Spleen (tissue), 11 donors: ENCODE measurements around the gene RFX2. TPM values are rescaled to one million over a fixed set of nuclear protein-coding genes. Genes with fewer than 3 reads are reported as not detected.
A peak's percentile ranks its signal among the peaks of the same experiment; 100 is the strongest.

Experiments
- DNase-seq: peaks from one replicate; pipeline ENCODE4 v3.0.0-alpha.2; 2020
- H3K27ac ChIP-seq, 8 donors: fragments of 200-600 bp; sonication (generic) in 7 of 8; 1 replicate in 4 of 8; 2 replicates in 4 of 8; pipeline versions ENCODE4 v1.5.0 to v1.8.0; 2016 to 2021; ENCODE audit warnings: inconsistent platforms in 4 of 8, mild to moderate bottlenecking in 4 of 8, moderate library complexity in 1 of 8
- H3K27me3 ChIP-seq, 7 donors: fragments of 200-600 bp; sonication (generic) in 6 of 7; replicated peaks in 1 of 7; 1 replicate in 4 of 7; 2 replicates in 3 of 7; pipeline versions ENCODE4 v1.5.0 to v1.8.0; 2016 to 2021; ENCODE audit warnings: inconsistent platforms in 3 of 7, mild to moderate bottlenecking in 1 of 7
- H3K36me3 ChIP-seq, 6 donors: fragments of 200-600 bp; sonication (generic) in 5 of 6; 1 replicate in 4 of 6; 2 replicates in 2 of 6; pipeline versions ENCODE4 v1.5.0 to v1.8.0; 2016 to 2021; ENCODE audit warnings: inconsistent platforms in 2 of 6
- H3K4me1 ChIP-seq, 6 donors: fragments of 200-600 bp; sonication (generic) in 5 of 6; 1 replicate in 3 of 6; 2 replicates in 3 of 6; pipeline versions ENCODE4 v1.5.0 to v1.8.0; 2016 to 2021; ENCODE audit warnings: inconsistent platforms in 3 of 6
- H3K4me3 ChIP-seq, 8 donors: fragments of 200-600 bp; sonication (generic) in 7 of 8; 1 replicate in 4 of 8; 2 replicates in 4 of 8; pipeline versions ENCODE4 v1.5.0 to v1.8.0; 2016 to 2021; ENCODE audit warnings: inconsistent platforms in 4 of 8, mild to moderate bottlenecking in 4 of 8, moderate library complexity in 2 of 8
- H3K9me3 ChIP-seq, 8 donors: fragments of 200-600 bp; sonication (generic) in 7 of 8; 1 replicate in 4 of 8; 2 replicates in 4 of 8; pipeline versions ENCODE4 v1.5.0 to v1.8.0; 2016 to 2021; ENCODE audit warnings: inconsistent platforms in 4 of 8
- POLR2A ChIP-seq, 3 donors: fragments of 450-650 bp; IDR thresholded peaks; one replicate each; pipeline ENCODE4 v1.5.1; 2017; ENCODE audit warnings: antibody characterized with exemption in 3 of 3, mild to moderate bottlenecking in 1 of 3
- POLR2AphosphoS5 ChIP-seq, 3 donors: sonication (generic); formaldehyde crosslinking; IDR thresholded peaks; one replicate each; pipeline ENCODE4 v1.5.1; 2017; ENCODE audit warnings: antibody characterized with exemption in 3 of 3
- WGBS, 5 donors: extraction: QIAGEN DNeasy Blood & Tissue Kit in 3 of 5; methylation state at CpG; one replicate each; pipeline versions ENCODE4 v1.1.5 to v1.1.7; 2013 to 2018; 5-methylcytosine and 5-hydroxymethylcytosine counted together
- intact Hi-C: fragments of 100-400 bp; cut with DNase I; formaldehyde crosslinking; loops from one replicate; pipeline ENCODE4 v1.15.0; 2023; ENCODE audit warnings: low total_unique reads
- polyA plus RNA-seq, 3 donors: library from polyadenylated mRNA; stranded (reverse); fragments of 200-250 nt; gene quantifications; one replicate each; pipeline ENCODE4 v1.2.1, GENCODE V29; 2013
- total RNA-seq, 7 donors: library from RNA; depleted of rRNA in 3 of 7; stranded (reverse); fragments of >200 nt in 3 of 7; fragmentation: NEBNext Ultra II Directional in 4 of 7; extraction: Animal tissue kit (Norgen Biotek cat#: 25700) in 4 of 7; gene quantifications; one replicate each; pipeline versions ENCODE4 v1.1.0 to v1.2.1, GENCODE V29; 2016 to 2021
- TF ChIP-seq, protein P1 (sequence below), 11 experiments: fragments of 200-600 bp in 7 of 11; fragments of 450-650 bp in 4 of 11; sonication (generic) in 4 of 11; IDR thresholded peaks in 8 of 11; conservative IDR thresholded peaks in 3 of 11; 1 replicate in 7 of 11; 2 replicates in 4 of 11; pipeline versions ENCODE4 v1.4.0 to v1.8.0; 2016 to 2021; ENCODE audit warnings: antibody characterized with exemption in 11 of 11, inconsistent platforms in 4 of 11, mild to moderate bottlenecking in 1 of 11
- donor health status: healthy with polysubstance abuse.
- donor health status: DM: no; HTN: no; CAD: no; lungs with moderate emphysema.
- donor health status: DM: no; HTN: no; CAD: no.
- donor health status: Bipolar disorder and iron deficiency.
- donor health status: healthy.
- donor health status: DM: no; HTN: no; CAD: no.
- donor health status: DM: yes; HTN: yes; CAD: no.

RFX2 gene
- total and polyA plus RNA-seq, 10 donors, result 1.1 to 15.8 (median 7.8) TPM

DNA sequence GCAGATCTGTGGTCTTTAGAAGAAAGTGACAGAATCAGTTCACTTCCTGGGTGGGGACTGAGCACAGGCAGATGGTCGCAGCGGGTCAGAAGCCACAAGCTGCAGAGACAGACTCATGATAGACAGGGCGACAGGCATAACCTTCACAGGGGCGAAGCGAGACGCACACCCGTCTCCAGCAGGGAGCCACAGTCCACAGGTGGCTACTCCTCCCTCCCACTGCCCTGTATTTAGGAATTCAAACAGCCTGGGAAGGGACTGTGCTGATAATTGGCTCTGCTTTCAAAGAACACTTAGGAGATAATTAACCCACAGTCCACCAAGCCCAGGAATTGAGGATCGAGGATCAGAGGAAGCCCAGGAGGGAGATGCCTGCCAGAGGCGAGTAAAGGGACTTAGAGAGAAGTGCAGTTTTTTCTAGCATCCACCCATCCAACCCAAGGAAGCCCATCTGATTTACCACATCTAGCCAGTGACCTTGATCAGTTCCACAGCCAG, 23.2 kb downstream of the RFX2 start:
- Histone ChIP-seq H3K4me1 (peaks cover 12 to 39% (median 25%) of the 10 kb centered on the region in 6 donors), H3K36me3 (no peaks in the 10 kb centered on the region), H3K27me3 (no peaks in the 10 kb centered on the region), H3K9me3 (peaks cover 0 to 3% (median 0%) of the 10 kb centered on the region in 8 donors), H3K27ac (peak overlapping the region in 6 of 8 donors; percentile 22 to 73 (median 48)), H3K4me3 (peak overlapping the region in 1 of 8 donors; percentile 41)
- WGBS, 5 donors, result 15 to 28% (median 21%) methylated on average over 9 of the region's 9 CpGs
- intact Hi-C loops, result no loop called here
- DNase-seq, result no peak
- TF ChIP-seq POLR2A (IDR thresholded peaks at IDR 0.05) (no peak), POLR2AphosphoS5 (IDR thresholded peaks at IDR 0.05) (peak in 1 of 3 donors; percentile 56)

DNA sequence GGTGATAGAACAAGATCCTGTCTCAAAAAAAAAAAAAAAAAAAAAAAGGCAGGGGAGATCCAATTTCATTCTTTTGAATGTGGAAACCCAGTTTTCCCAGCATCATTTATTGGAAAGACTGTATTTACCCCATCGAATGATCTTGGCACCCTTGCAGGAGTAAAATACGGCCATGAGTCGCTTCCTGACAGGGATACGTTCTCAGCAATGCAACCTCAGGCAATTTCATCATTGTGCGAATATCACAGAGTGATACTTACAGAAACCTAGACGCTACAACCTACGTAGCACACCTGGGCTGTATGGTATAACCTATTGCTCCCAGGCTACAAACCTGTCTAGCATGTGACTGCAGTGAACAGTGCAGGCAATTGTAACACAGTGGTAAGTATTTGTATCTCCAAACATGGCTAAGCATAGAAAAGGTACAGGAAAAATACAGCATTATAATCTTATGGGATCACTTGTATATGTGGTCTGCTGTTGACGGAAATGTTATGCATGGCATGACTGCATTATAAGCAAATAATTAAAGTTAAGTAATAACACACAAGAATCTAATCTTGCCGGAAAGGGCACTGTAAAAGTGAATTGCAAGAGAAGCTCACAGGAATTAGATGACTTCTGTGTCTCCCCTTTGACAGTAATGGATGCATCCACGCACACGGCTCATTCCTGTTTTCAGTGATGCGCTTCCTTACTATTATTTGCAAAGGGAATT, 24.1 kb downstream of the RFX2 start:
- Histone ChIP-seq H3K27me3 (no peaks in the 10 kb centered on the region), H3K4me1 (peaks cover 12 to 31% (median 25%) of the 10 kb centered on the region in 6 donors), H3K27ac (peak overlapping the region in 3 of 8 donors; percentile 34 to 65 (median 61)), H3K4me3 (no peak overlapping the region), H3K36me3 (no peaks in the 10 kb centered on the region), H3K9me3 (peaks cover 0 to 3% (median 0%) of the 10 kb centered on the region in 8 donors)
- intact Hi-C loops, result no loop called here
- no peak for DNase-seq
- WGBS, 5 donors, result 77 to 92% (median 84%) methylated on average over 12 of the region's 12 CpGs
- TF ChIP-seq, protein P1, sequence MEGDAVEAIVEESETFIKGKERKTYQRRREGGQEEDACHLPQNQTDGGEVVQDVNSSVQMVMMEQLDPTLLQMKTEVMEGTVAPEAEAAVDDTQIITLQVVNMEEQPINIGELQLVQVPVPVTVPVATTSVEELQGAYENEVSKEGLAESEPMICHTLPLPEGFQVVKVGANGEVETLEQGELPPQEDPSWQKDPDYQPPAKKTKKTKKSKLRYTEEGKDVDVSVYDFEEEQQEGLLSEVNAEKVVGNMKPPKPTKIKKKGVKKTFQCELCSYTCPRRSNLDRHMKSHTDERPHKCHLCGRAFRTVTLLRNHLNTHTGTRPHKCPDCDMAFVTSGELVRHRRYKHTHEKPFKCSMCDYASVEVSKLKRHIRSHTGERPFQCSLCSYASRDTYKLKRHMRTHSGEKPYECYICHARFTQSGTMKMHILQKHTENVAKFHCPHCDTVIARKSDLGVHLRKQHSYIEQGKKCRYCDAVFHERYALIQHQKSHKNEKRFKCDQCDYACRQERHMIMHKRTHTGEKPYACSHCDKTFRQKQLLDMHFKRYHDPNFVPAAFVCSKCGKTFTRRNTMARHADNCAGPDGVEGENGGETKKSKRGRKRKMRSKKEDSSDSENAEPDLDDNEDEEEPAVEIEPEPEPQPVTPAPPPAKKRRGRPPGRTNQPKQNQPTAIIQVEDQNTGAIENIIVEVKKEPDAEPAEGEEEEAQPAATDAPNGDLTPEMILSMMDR (IDR thresholded peaks at IDR 0.05 in 8 of 11, conservative IDR thresholded peaks at IDR 0.05 in 3 of 11), result no peak
- TF ChIP-seq POLR2AphosphoS5 (IDR thresholded peaks at IDR 0.05), result no peak
- no peak for TF ChIP-seq POLR2A (IDR thresholded peaks at IDR 0.05)

DNA sequence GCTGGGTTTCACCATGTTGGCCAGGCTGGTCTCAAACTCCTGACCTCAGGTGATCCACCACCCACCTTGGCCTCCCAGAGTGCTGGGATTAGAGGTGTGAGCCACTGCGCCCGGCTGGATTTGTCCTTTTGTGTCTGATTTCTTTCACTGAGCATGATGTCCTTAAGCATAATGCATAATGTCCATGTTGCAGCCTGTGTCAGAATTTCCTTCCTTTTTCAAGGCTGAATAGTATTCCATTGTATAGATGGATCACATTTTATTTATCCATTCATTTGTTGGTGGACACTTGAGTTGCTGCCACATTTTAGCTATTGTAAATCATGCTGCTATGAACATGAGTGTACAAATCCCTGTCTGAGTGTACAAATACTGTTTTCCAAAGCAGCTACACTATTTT, 25.5 kb downstream of the RFX2 start:
- WGBS, 5 donors, result 98 to 100% (median 98%) methylated on average over 2 of the region's 2 CpGs
- H3K27ac ChIP-seq, result no peak overlapping the region
- H3K4me1 ChIP-seq, result peaks cover 12 to 31% (median 25%) of the 10 kb centered on the region in 6 donors
- intact Hi-C loops, result no loop called here
- no peak for TF ChIP-seq POLR2AphosphoS5 (IDR thresholded peaks at IDR 0.05)
- TF ChIP-seq POLR2A (IDR thresholded peaks at IDR 0.05), result no peak
- TF ChIP-seq, protein P1 (IDR thresholded peaks at IDR 0.05 in 8 of 11, conservative IDR thresholded peaks at IDR 0.05 in 3 of 11), result no peak
- no peaks in the 10 kb centered on the region for H3K36me3 ChIP-seq
- DNase-seq, result no peak
- peaks cover 0 to 3% (median 0%) of the 10 kb centered on the region in 8 donors for H3K9me3 ChIP-seq
- no peak overlapping the region for H3K4me3 ChIP-seq
- no peaks in the 10 kb centered on the region for H3K27me3 ChIP-seq

DNA sequence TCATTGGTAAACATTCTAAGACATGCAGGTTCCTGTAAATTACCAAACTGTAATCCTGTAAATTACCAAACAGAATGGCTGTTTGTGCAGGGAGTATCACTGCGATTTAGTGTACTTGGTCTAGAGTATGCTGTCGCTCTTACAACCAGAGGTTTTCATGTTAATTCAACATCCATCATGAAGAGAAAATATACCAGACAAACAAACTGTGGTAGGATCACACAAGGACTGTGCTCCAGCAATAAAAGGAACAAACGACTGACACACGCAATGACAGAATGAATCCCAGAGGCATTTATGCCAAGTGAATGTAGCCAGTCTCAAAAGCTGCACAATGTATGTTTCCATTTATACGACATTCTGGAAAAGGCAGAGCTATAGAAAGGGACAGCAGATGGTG, 31.2 kb downstream of the RFX2 start:
- intact Hi-C loops, result no loop called here
- Histone ChIP-seq H3K27me3 (no peaks in the 10 kb centered on the region), H3K4me1 (peaks cover 0 to 12% (median 4%) of the 10 kb centered on the region in 6 donors), H3K9me3 (no peaks in the 10 kb centered on the region), H3K27ac (no peak overlapping the region), H3K36me3 (no peaks in the 10 kb centered on the region), H3K4me3 (no peak overlapping the region)
- no peak for TF ChIP-seq POLR2AphosphoS5 (IDR thresholded peaks at IDR 0.05)
- TF ChIP-seq, protein P1 (IDR thresholded peaks at IDR 0.05 in 8 of 11, conservative IDR thresholded peaks at IDR 0.05 in 3 of 11), result no peak
- no peak for TF ChIP-seq POLR2A (IDR thresholded peaks at IDR 0.05)
- DNase-seq, result no peak
- WGBS, 5 donors, result 90 to 96% (median 93%) methylated on average over 5 of the region's 5 CpGs
